ENCODE measurements around the gene RPE. TPM values are rescaled to one million over a fixed set of nuclear protein-coding genes. Genes with fewer than 3 reads are reported as not detected.

Gene RPE
- total RNA-seq (47.8 and 50.7 TPM in 2 replicates), polyA plus RNA-seq (16.3 and 23.0 TPM in 2 replicates), polyA minus RNA-seq (23.8 and 24.7 TPM in 2 replicates)
- 40.5 TPM for total RNA-seq (2013)

DNA sequence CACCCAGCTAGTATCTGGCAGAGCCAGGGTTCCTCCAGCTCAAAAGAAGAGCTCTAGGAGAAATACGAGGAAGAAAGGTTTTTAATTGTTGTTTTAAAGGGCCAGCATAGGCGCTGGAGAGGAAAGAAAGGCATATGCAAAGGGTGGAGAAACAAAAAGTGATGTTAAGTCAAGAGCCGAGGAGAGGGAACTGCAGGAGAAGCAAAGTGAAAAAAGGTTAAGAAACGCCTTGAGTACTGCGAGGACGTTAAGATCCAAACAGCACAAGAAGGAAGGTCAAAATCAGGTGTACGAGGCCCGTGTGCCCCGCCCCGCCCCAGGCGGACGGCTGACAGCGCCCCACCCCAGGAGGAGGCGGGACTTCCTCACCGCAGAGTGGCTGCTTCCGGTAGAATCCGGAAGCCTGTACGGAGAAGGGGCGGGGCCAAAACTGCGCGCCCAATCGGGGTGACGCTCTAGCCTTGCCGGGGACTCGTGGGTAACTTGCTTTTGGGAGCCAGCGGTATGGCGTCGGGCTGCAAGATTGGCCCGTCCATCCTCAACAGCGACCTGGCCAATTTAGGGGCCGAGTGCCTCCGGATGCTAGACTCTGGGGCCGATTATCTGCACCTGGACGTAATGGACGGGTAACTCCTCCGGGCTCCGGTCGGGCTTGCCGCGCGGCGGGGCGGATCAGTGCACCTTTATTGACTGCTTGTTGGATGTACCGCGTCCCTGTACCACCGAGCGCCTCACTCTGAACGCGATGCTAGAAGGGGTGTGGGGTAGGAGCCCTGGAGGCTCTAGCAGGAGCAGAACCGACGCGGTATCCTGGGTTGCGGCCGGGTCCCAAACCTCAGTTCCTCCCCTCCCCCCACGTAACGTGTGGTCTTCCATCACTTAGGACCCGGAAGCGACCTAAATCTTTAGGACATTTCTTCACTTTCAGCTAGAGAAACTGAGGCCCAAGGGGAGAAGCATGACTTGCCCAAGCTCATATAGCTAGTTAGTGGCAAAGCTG, at the start of gene RPE:
Gene RPE, plus strand, starts transcription at position 481 of the 1,000 bp plus-strand sequence. Its CDS starts 24 bp downstream, at position 505.
- WGBS (ENCODE audit: insufficient coverage), result under 1% methylated on average over 55 of the region's 58 CpGs
- intact Hi-C loops (cut with micrococcal nuclease), result loop anchor here (1.0 to 5.0 kb wide), 3 partner anchors 168 to 578 kb away; partner anchors contain the start of genes LANCL1 and MAP2
- CTCF ChIA-PET, result no interaction called here
- H3K4me1 Mint-ChIP-seq, result peaks cover 45% of the 10 kb centered on the region
- peaks cover 2 to 12% of the 10 kb centered on the region in 2 experiments for H3K36me3 ChIP-seq (replicated peaks in 1 of 2; ENCODE audit: control extremely low read depth in 1 of 2, control insufficient read depth in 1 of 2, extremely low read depth in 1 of 2, insufficient read depth in 2 of 2, low read length in 1 of 2)
- H3K4me2 ChIP-seq (replicated peaks; ENCODE audit: low read depth, low read length, poor library complexity, severe bottlenecking), result peak within 1 kb of the TSS; percentile 83
- H3K4me3 Mint-ChIP-seq, result peak within 1 kb of the TSS; percentile 89
- H3K9me3 Mint-ChIP-seq (ENCODE audit: insufficient read depth), result no peaks in the 10 kb centered on the region
- peak within 1 kb of the TSS; percentile 92 for H3K27ac Mint-ChIP-seq
- H3K27me3 ChIP-seq (replicated peaks in 1 of 4; ENCODE audit: control extremely low read depth in 1 of 4, control insufficient read depth in 3 of 4, insufficient read depth in 4 of 4, low read length in 3 of 4), result no peaks in the 10 kb centered on the region
- H3K79me2 ChIP-seq (ENCODE audit: control insufficient read depth, insufficient read depth, low read length), result peaks cover 50% of the 10 kb centered on the region
- H3K9me3 ChIP-seq (ENCODE audit: control extremely low read depth in 1 of 3, control insufficient read depth in 2 of 3, insufficient read depth in 1 of 3, low read length in 2 of 3), result peaks cover 0 to 5% (median 0%) of the 10 kb centered on the region in 3 donors
- peak within 1 kb of the TSS; percentile 68 to 88 for H3K27ac ChIP-seq (ENCODE audit: low read length in 2 of 2)
- DNase-seq, result peak; percentile 97
- H4K20me1 ChIP-seq (ENCODE audit: control insufficient read depth, insufficient read depth, low read length, poor library complexity, severe bottlenecking), result peaks cover 39% of the 10 kb centered on the region
- H2AFZ ChIP-seq (ENCODE audit: insufficient read depth, low read depth, low read length, poor library complexity, severe bottlenecking), result peak within 1 kb of the TSS; percentile 99
- no peak for TF ChIP-seq EZH2 (IDR thresholded peaks at IDR 0.05; ENCODE audit: borderline replicate concordance, insufficient read depth, low read depth, low read length, poor library complexity, severe bottlenecking)
- ATAC-seq (ENCODE audit: low read depth), result peak; percentile 99
- H3K27me3 Mint-ChIP-seq, result peaks cover 3% of the 10 kb centered on the region
- peak within 1 kb of the TSS; percentile 79 to 96 (median 93) for H3K4me3 ChIP-seq (ENCODE audit: control extremely low read depth in 1 of 5, extremely low read depth in 1 of 5, insufficient read depth in 1 of 5, low read depth in 2 of 5, low read length in 4 of 5)
- H3K4me1 ChIP-seq (ENCODE audit: control insufficient read depth in 2 of 2, insufficient read depth in 2 of 2, low read length in 2 of 2), result peaks cover 28 to 33% of the 10 kb centered on the region in 2 donors
- peak within 1 kb of the TSS; percentile 78 for H3K9ac ChIP-seq (ENCODE audit: low read length)
- POLR2A ChIA-PET, result no interaction called here

DNA sequence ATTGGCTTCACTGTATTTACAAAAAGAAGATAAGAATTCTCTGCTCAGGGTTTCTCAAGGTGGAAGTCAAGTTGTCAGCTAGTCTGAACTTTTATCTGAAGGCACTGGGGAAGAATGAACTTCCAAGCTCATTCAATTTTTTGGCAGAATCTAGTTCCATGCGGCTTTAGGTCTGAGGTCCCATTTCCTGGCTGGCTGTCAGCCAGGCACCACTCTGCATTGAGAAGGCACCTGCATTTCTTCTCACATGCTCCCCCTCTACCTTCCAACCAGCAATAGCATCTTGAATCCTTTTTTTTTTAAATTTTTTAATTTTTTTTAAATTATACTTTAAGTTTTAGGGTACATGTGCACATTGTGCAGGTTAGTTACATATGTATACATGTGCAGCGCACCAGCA, 46.2 kb upstream of the RPE start:
- no peak overlapping the region for H3K27ac Mint-ChIP-seq
- POLR2A ChIA-PET, result no interaction called here
- Histone ChIP-seq H3K36me3 (replicated peaks in 1 of 2; ENCODE audit: control extremely low read depth in 1 of 2, control insufficient read depth in 1 of 2, extremely low read depth in 1 of 2, insufficient read depth in 2 of 2, low read length in 1 of 2) (no peaks in the 10 kb centered on the region), H3K27me3 (replicated peaks in 1 of 4; ENCODE audit: control extremely low read depth in 1 of 4, control insufficient read depth in 3 of 4, insufficient read depth in 4 of 4, low read length in 3 of 4) (peaks cover 0 to 4% (median 0%) of the 10 kb centered on the region in 4 experiments), H3K4me2 (replicated peaks; ENCODE audit: low read depth, low read length, poor library complexity, severe bottlenecking) (no peak overlapping the region), H2AFZ (ENCODE audit: insufficient read depth, low read depth, low read length, poor library complexity, severe bottlenecking) (no peak overlapping the region), H3K4me1 (ENCODE audit: control insufficient read depth in 2 of 2, insufficient read depth in 2 of 2, low read length in 2 of 2) (no peaks in the 10 kb centered on the region), H3K9me3 (ENCODE audit: control extremely low read depth in 1 of 3, control insufficient read depth in 2 of 3, insufficient read depth in 1 of 3, low read length in 2 of 3) (no peaks in the 10 kb centered on the region), H3K79me2 (ENCODE audit: control insufficient read depth, insufficient read depth, low read length) (no peaks in the 10 kb centered on the region), H3K27ac (ENCODE audit: low read length in 2 of 2) (no peak overlapping the region), H3K4me3 (ENCODE audit: control extremely low read depth in 1 of 5, extremely low read depth in 1 of 5, insufficient read depth in 1 of 5, low read depth in 2 of 5, low read length in 4 of 5) (no peak overlapping the region), H4K20me1 (ENCODE audit: control insufficient read depth, insufficient read depth, low read length, poor library complexity, severe bottlenecking) (no peaks in the 10 kb centered on the region), H3K9ac (ENCODE audit: low read length) (no peak overlapping the region)
- intact Hi-C loops (cut with micrococcal nuclease), result no loop called here
- 22% methylated on average over 1 of the region's 2 CpGs for WGBS (ENCODE audit: insufficient coverage)
- H3K4me3 Mint-ChIP-seq, result no peak overlapping the region
- H3K27me3 Mint-ChIP-seq, result peaks cover 34% of the 10 kb centered on the region
- no peaks in the 10 kb centered on the region for H3K9me3 Mint-ChIP-seq (ENCODE audit: insufficient read depth)
- CTCF ChIA-PET, result interaction anchor here (1.6 kb wide), 1 partner anchor 621 kb away, joined by 5 read pairs; no protein-coding TSS in a partner anchor
- ATAC-seq (ENCODE audit: low read depth) (no peak), DNase-seq (no peak)
- TF ChIP-seq, protein P1, sequence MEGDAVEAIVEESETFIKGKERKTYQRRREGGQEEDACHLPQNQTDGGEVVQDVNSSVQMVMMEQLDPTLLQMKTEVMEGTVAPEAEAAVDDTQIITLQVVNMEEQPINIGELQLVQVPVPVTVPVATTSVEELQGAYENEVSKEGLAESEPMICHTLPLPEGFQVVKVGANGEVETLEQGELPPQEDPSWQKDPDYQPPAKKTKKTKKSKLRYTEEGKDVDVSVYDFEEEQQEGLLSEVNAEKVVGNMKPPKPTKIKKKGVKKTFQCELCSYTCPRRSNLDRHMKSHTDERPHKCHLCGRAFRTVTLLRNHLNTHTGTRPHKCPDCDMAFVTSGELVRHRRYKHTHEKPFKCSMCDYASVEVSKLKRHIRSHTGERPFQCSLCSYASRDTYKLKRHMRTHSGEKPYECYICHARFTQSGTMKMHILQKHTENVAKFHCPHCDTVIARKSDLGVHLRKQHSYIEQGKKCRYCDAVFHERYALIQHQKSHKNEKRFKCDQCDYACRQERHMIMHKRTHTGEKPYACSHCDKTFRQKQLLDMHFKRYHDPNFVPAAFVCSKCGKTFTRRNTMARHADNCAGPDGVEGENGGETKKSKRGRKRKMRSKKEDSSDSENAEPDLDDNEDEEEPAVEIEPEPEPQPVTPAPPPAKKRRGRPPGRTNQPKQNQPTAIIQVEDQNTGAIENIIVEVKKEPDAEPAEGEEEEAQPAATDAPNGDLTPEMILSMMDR (IDR thresholded peaks at IDR 0.05), result no peak
- TF ChIP-seq EZH2 (IDR thresholded peaks at IDR 0.05; ENCODE audit: borderline replicate concordance, insufficient read depth, low read depth, low read length, poor library complexity, severe bottlenecking), result no peak
- no peaks in the 10 kb centered on the region for H3K4me1 Mint-ChIP-seq

Data from B cell (primary cell).